SK-N-SH treated with all-trans-retinoic acid at 6 μM for 48 hours (cell line): Measurements from ENCODE around the gene LRRC4.

ENCODE experiments used
- BACH2 ChIP-seq: fragments of 250-450 bp; sonication (Bioruptor Pico); IDR thresholded peaks from 2 replicates; pipeline ENCODE4 v1.9.0; 2021; ENCODE audit warnings: mild to moderate bottlenecking, borderline replicate concordance
- CREB5 ChIP-seq: fragments of 250-450 bp; sonication (Bioruptor Pico); IDR thresholded peaks from 2 replicates; pipeline ENCODE4 v1.5.1; 2020; ENCODE audit warnings: low read depth, mild to moderate bottlenecking, moderate library complexity
- GLIS3 ChIP-seq: fragments of 250-450 bp; sonication (Bioruptor Pico); IDR thresholded peaks from 2 replicates; pipeline ENCODE4 v1.5.0; 2020; ENCODE audit warnings: mild to moderate bottlenecking, moderate library complexity
- PATZ1 ChIP-seq: fragments of 250-450 bp; sonication (Bioruptor Pico); IDR thresholded peaks from 2 replicates; pipeline ENCODE4 v1.8.0; 2020; ENCODE audit warnings: mild to moderate bottlenecking, moderate library complexity, borderline replicate concordance

GRCh38 chr7:128076196-128076795, 45.1 kb upstream of the LRRC4 start:
- TF ChIP-seq BACH2 (CRISPR knock-in tag) (no peak), PATZ1 (CRISPR knock-in tag) (no peak), GLIS3 (CRISPR knock-in tag) (no peak), CREB5 (CRISPR knock-in tag) (no peak)
